Measurements from ENCODE around the gene HLA-DRA. TPM values are rescaled to one million over a fixed set of nuclear protein-coding genes. Genes with fewer than 3 reads are reported as not detected.

Gene HLA-DRA
- total and polyA plus RNA-seq, 2 of the 4 experiments (the other 2 are of a cell fraction): not detected

DNA sequence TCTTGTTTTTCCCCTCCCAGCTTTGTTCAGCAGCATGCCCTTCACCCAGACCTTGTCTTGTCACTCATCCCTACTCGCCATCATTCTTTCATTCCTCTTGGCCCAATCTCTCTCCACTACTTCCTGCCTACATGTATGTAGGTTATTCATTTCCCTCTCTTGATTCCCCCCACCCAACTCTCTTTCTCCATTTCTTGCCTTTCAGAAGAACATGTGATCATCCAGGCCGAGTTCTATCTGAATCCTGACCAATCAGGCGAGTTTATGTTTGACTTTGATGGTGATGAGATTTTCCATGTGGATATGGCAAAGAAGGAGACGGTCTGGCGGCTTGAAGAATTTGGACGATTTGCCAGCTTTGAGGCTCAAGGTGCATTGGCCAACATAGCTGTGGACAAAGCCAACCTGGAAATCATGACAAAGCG lies 2.6 kb downstream of the HLA-DRA start:
- Histone ChIP-seq H3K9ac (ENCODE audit: low read depth, low read length) (no peak overlapping the region), H3K23ac (ENCODE audit: low read depth, low read length) (no peak overlapping the region), H3K4me3 (ENCODE audit: insufficient read depth, low read depth, low read length) (no peak overlapping the region), H2BK15ac (ENCODE audit: low read depth, low read length) (no peak overlapping the region), H3K14ac (replicated peaks; ENCODE audit: low read depth, low read length) (no peak overlapping the region), H2BK20ac (ENCODE audit: low read depth, low read length) (no peak overlapping the region), H2BK5ac (ENCODE audit: low read depth, low read length, poor library complexity, severe bottlenecking) (no peak overlapping the region), H4K20me1 (ENCODE audit: insufficient read depth, low read length) (no peaks in the 10 kb centered on the region), H3K9me1 (ENCODE audit: insufficient read depth, low read length) (no peaks in the 10 kb centered on the region), H2AK9ac (replicated peaks; ENCODE audit: low read depth, low read length, poor library complexity) (no peak overlapping the region), H3K79me1 (ENCODE audit: low read depth in 1 of 2, low read length in 2 of 2) (no peaks in the 10 kb centered on the region), H3K27me3 (ENCODE audit: control insufficient read depth, insufficient read depth, low read length) (no peaks in the 10 kb centered on the region), H3K27ac (ENCODE audit: insufficient read depth, low read length) (no peak overlapping the region), H3K4ac (ENCODE audit: low read depth, low read length) (no peak overlapping the region), H4K5ac (ENCODE audit: low read depth, low read length) (no peak overlapping the region), H4K8ac (ENCODE audit: low read depth in 2 of 2, low read length in 2 of 2) (no peak overlapping the region), H3K4me2 (ENCODE audit: low read depth, low read length) (no peak overlapping the region), H3K56ac (ENCODE audit: extremely low read depth, insufficient read depth, low read length) (no peak overlapping the region), H3K9me3 (ENCODE audit: control insufficient read depth, insufficient read depth, low read length) (no peaks in the 10 kb centered on the region), H3K36me3 (ENCODE audit: control insufficient read depth, insufficient read depth, low read length) (no peaks in the 10 kb centered on the region), H3K4me1 (ENCODE audit: control insufficient read depth, insufficient read depth, low read length) (no peaks in the 10 kb centered on the region), H2AK5ac (ENCODE audit: low read depth, low read length) (no peak overlapping the region), H2BK120ac (ENCODE audit: low read depth, low read length) (no peak overlapping the region), H3K18ac (ENCODE audit: low read depth, low read length) (no peak overlapping the region), H2AFZ (replicated peaks; ENCODE audit: low read length, poor library complexity) (no peak overlapping the region), H4K91ac (ENCODE audit: insufficient read depth, low read depth, low read length) (no peak overlapping the region)
- WGBS, 2 experiments (ENCODE audit: extremely low coverage in 2 of 2, insufficient read length in 1 of 2): 80% methylated on average over 1 of the region's 7 CpGs; no CpG with 5 or more reads in 1 of the 2 experiments
- BruUV-seq (replicated peaks): no TSS peak
- POLR2A ChIA-PET (ENCODE audit: unreplicated experiment): no interaction called here
- DNase-seq (no peak), ATAC-seq (ENCODE audit: low read depth) (no peak)
- CTCF ChIA-PET: no interaction called here
- intact Hi-C loops (cut with micrococcal nuclease): no loop called here
- dilution Hi-C loops (cut with HindIII; ENCODE audit: low sequenced_read_pairs, unreplicated experiment): no loop called here
- in situ Hi-C loops (cut with MboI; ENCODE audit: low sequenced_read_pairs): no loop called here
- TF ChIP-seq, protein P1, sequence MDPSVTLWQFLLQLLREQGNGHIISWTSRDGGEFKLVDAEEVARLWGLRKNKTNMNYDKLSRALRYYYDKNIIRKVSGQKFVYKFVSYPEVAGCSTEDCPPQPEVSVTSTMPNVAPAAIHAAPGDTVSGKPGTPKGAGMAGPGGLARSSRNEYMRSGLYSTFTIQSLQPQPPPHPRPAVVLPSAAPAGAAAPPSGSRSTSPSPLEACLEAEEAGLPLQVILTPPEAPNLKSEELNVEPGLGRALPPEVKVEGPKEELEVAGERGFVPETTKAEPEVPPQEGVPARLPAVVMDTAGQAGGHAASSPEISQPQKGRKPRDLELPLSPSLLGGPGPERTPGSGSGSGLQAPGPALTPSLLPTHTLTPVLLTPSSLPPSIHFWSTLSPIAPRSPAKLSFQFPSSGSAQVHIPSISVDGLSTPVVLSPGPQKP (IDR thresholded peaks at IDR 0.05; ENCODE audit: borderline replicate concordance, low read depth, low read length): no peak
- no peak for TF ChIP-seq SMC3 (IDR thresholded peaks at IDR 0.05; ENCODE audit: low read depth, low read length)
